Activated T-cell treated with anti-CD3 and anti-CD28 coated beads, Interleukin-2, amount 50 U/mL, for 48 hours (primary cell): ENCODE measurements around the gene KRT79.
"Not testable (repeated sequence)": the region's sequence is repeated elsewhere in the genome, so short reads cannot be mapped to it uniquely, and the experiment has no call there.

Experiments used
- DNase-seq, 2 experiments: peaks; one replicate each; pipeline ENCODE4 v3.0.0-alpha.2; 2020

The KRT79 gene

DNA sequence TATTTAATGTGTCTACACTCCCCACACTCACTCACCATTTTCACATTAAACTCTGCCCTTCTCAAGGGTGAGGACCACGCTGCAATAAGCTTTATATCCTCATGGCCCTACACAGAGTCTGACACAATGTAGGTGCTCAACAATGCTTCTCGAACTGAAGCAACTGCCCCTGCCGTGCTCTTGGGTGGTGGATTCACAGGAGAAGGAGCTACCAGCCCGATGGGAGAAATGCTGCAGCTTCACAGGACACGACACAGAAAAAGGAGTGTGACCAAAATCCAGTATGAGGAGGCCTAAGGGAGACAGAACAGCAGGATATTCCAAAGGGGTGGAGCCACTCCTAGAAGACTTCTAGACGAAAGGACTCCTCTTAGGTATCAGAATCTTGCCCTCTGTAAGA lies 31.7 kb downstream of the KRT79 start:
- no peak for DNase-seq

DNA sequence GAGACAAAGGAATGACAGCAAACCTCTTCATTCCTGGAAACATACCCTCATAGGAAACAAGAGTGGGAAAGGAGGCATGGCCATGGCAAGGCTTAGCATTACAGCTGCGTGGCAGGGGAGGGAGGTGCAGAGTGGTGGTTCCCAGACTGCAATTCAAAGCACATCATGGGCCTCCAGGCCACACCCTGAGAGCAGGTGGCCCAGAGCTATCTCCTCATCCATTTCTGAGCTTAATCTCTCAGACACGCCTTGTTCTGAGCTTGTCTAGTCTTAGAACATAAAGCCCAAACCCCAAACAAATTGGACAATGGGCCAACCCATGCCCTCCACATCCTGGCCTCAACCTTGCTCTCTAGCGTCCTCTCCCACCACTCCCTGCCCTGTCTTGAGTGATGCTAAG lies 32.3 kb downstream of the KRT79 start:
- DNase-seq: no peak

DNA sequence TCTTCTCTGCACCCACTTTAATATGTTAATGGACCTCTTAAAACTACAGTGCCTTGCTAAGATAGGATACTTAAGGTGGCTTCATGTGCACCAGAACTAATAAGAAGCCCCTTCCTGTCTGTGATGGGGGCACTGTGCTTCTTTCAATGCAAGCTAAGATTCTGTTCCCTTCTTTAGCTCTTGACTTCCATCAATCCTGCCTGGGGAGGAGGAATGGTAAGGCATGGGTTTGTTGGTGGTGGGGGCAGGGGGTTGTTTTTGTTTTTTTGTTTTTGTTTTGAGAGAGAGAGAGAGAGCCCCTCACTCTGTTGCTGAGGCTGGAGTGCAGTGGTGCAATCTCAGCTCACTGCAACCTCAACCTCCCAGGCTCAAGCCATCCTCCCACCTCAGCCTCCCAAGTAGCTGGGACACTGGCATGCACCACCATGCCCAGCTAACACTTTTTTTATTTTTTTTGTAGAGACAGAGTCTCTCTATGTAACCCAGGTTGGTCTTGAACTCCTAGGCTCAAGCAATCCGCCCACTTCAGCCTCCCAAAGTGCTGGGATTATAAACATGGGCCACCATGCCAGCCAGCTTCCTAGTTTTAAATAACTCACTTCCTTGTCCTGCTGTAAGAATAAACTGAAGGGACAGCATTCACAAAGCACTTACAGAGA lies 33.7 kb downstream of the KRT79 start:
- no peak for DNase-seq

DNA sequence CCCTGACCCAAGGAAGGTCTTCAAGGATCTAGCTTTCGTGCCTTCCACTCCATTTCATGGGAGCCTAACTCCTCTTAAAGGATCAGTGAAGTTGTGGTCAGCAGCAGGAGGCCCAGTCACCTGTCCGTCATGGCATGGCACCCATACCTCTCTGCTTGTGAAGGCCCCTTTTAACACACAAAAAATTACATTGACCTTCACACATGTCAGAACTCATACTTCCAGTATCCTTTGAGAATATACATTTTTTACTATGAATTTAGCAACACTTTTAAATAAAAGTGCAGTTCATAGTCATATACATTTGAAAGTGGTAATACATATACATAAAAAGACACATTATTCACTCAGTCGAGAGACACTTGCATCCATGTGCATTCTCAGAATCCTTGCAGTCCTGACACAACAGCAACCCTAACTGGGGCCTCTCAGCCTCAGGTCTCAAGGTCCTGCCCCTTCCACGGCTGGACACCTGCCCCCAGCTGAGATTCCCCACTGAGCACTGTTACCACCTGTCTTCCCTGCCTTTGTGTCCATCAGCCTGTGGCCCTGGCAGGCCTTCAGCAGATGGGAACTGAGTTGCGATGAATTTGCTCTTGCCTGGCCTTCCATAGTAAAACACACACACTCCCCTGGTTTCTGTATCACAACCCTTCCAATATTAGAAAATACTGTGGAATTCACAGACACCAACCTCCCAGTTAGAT lies 34.5 kb downstream of the KRT79 start:
- DNase-seq: no peak

GRCh38 chr12:52798671-52799504 lies 35.2 kb downstream of the KRT79 start:
- no peak for DNase-seq

DNA sequence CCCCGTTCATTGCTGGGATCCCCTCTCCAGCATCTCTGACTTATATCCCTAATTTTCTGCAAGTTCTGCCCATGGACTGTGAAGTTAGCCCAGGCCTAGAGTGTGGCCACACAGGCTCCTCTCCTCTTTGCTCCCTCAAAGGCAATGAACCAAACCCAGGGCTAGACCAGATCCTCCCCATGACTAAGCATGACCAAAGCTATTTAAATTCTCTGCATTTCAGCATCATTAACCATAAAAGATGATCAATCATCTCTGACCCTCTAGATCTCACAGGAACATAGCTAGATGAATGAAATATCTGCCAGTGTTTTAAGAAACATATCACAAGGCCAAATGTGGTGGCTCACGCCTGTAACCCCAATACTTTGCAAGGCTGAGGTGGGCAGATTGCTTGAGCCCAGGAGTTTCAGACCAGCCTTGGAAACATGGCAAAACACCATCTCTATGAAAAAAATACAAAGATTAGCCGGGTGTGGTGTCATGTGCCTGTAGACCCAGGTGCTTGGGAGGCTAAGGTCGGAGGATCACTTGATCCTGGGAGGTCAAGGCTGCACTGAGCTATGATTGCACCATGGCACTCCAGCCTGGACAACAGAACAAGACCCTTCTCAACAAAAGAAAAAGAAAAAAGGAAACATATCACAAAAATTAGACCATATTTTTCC lies 36.0 kb downstream of the KRT79 start:
- no peak for DNase-seq

DNA sequence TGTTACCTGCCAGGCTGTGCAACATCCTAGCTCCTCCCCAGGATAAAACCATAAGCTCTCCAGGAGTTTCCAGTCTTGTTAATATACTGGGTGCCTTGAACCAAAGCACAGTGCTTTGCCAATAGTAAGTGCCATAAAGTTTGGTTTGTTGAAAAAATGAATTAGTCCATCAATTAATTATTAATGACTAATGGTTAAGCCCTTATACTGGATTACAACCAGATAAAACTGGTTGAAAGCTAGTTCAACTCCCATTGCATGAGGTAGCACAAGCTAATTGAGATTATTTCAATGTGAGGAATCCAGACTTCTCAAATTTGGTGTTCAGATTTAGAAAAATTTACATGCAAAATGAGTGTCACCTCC lies 36.6 kb downstream of the KRT79 start:
- no peak for DNase-seq

DNA sequence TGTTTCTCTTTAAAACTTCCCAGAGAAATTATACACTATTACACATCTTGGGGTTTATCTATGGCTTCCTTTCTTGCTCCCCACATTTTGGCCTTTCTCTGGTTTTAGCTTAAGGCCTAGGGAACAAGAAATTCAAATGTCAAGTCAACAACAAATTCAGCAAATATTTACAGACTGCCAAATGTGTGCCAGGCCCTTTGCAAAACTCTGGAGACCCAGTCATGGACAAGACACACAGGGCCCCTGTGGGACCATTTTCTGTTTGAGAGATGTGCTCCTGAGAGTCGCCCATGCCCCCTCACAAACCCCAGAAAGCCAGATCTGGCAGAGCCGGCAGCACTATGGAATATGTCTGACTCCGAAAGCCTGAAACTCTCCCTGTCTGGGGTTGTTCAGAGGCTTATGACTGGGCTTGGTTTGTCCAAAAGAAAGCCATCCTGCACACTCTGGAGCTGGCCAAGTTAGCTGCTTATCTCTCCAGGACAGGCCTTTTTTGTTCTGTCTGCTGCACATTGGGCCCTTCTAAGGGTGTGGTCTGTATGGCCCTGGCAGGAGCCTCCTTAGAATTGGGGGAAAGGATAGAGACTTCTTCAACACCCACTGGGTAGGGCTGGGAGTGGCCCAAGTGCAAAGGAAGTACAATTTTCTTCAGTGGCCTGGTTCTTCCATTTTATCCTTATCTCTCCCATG lies 37.1 kb downstream of the KRT79 start:
- no peak for DNase-seq

- DNase-seq: no peak
Measured at GRCh38 chr12:52796429-52796794, 37.7 kb downstream of the KRT79 start.

GRCh38 chr12:52795694-52796428 lies 38.2 kb downstream of the KRT79 start, which contains the start of gene KRT3:
Gene KRT3 (minus strand): TSS chr12:52796117. CDS start chr12:52796042, 75 bp downstream.
- DNase-seq: no peak

DNA sequence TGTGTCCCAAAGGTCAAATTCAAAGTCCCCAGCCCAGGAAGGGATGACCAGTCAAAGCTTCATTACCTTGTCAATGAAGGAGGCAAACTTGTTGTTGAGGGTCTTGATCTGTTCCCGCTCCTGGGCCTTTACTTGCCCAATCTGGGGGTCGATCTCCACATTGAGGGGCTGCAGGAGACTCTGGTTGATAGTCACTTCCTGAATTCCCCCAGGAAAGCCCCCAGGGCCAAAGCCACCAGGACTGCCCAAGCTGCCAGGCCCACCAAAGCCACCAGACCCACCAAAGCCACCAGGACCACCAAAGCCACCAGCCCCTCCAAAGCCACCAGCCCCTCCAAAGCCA lies 38.8 kb downstream of the KRT79 start:
- not testable (repeated sequence) for DNase-seq

DNA sequence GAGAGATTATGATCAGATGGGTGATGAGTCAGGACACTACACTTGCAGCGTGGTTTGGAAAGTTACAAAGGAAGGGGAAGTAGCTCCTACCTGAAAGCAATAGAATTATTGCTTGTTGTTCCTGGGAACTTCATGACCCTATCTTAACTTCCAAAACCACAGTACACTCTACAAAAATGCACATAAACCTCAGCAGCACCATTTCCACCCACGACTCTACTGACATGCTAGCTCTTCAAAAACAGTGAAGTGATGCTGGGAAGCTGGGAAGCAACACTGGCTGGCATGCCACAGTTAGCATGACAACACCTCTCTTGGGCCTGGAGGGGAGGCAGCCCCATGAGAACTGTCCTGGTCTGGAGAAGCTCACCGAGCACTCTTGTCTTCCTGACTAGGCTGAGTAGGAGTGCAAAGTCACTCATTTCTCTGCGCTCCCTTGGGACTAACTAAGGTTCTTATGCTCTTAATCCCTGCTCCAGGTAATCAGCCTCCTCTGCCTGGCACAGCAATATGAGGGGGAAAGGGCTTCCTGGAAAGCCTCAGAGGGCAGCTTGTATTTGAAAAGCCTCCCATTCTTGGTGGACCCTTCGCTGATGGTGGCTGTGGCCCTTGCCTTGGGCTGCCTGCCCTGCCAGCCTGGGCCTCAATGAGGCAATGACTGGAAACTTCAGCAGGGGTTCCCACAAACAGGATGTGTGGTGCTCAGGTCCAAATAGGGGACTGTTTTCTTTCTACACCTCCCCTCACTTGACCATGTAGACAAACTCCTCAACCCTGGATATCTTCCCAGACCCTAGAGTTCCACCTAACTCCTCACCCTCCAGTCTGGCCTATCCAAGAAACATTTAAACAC lies 39.4 kb downstream of the KRT79 start:
- DNase-seq: no peak

DNA sequence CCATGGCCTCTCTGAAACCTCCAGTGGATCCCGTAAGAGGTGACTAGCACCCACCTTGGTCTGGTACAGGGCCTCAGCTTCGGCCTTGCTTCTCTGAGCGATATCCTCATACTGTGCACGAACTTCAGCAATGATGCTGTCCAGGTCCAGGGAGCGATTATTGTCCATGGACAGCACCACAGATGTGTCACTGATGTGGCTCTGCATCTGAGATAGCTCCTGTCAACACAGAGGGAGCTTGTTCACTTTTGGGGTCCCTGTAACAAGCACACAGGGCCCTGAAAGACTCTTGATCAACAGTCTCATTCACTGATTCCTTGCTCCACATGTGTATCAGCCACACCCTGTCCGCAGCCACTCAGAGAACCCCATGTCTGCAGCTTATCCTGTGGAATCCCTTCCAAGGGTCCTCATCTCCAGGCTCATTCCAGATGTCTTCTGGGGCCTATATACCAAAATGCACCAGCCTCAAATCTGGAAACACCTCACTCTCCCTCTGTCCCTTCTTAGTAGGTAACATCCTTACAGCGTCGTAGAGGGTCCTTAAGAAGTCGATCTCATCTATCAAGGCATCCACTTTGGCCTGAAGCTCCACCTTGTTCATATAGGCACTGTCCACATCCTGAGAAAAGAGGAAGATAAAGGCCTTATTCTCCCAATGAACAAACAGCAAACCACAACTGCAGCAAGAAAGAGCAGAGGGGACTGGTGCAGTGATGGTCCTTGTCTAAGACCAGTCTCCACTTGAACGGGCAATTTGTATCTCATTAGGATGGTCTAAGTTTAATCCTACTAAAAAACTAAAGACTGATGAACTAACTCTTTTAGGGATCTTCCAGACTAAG lies 41.7 kb downstream of the KRT79 start:
- no peak for DNase-seq

GRCh38 chr12:52791271-52792184 lies 42.6 kb downstream of the KRT79 start:
- no peak for DNase-seq

- no peak for DNase-seq
Measured at GRCh38 chr12:52790427-52791270, 43.5 kb downstream of the KRT79 start.

DNA sequence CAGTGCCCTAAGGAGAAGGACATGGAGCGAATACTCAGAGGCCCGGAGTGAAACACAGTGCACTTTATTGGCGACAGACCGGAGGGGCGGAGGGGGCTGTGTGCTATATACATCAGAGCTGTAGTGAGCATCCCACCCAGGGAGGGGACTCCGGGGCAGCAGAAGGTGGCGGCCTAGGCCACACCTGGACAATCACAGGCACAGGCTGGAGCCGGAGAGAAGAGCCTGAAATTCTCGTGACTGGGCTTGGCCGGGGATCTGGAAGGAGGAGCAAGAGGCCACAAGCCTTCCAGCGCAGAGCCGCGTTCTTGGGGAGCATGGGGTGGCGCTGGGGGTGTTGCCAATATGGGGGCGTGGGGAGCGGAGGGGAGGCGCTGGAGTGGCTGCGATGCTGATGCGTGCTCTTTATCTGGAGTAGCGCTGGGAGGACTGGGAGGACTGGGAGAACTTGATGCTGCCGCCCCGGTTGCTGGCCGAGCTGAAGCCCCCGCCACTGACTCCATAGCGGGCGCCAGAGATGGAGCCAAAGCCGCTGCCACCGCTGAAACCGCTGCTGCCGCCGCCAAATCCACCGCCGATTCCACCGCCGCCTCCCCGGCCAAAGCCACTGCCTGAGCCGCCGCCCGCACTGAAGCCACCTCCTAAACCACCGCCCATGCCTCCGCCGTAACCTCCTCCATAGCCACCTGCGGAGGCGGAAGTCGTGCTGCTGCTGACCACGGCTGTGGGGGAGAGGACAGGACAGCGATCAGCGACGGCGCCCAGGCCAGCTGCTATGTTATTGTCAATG lies 44.3 kb downstream of the KRT79 start:
- peak in 1 of 2 experiments; percentile 30 for DNase-seq
